GM21529 (cell line): ENCODE results near the gene EME2.

Experiments used
- ATAC-seq: cut with Tn5 transposase; IDR thresholded peaks from one replicate; pipeline ENCODE4 v1.9.1; 2021; ENCODE audit not compliant: unreplicated experiment

Gene EME2

GRCh38 chr16:1745181-1745899 is 27.3 kb upstream of the EME2 start:
- no peak for ATAC-seq

GRCh38 chr16:1745900-1746692 is 26.5 kb upstream of the EME2 start:
- ATAC-seq = no peak

DNA sequence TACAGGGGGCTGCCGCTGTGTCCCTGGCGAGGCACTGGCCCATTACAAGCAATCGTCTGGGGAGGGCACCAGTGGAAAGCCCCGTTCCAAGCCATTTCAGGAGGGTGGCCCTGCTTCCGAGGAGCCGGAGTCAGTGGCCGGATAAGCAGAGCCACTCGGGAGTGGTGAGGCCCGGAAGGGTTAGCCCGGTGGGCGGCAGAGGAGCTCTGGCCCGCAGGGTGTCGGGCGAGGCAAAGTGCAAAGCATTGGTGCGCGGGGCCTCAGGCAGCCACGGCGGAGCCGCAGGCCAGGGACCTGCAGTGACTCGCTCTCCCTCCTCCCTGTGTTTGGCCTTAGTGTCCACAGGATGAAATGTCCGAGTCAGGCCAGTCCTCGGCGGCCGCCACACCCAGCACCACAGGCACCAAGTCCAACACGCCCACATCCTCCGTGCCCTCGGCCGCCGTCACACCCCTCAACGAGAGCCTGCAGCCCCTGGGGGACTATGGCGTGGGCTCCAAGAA is 25.9 kb upstream of the EME2 start:
- no peak for ATAC-seq

DNA sequence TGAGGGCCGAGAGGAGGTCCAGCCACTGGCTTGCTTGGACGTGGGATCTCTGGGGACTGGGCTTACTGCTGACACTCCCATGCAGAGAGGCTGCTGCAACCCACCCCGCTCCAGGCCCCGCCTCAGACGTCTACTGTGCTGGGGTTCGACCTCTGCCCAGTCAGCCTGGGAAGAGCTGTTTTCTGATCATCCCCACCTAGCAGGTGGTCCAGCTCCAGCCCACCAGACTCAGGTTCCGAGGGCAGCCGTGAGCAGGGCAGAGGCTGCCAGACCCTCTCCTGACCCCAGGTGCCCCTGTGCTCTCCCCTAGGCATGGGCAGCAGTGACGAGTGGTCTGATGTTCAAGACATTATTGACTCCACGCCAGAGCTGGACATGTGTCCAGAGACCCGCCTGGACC is 24.7 kb upstream of the EME2 start:
- no peak for ATAC-seq

GRCh38 chr16:1749152-1750117 is 23.2 kb upstream of the EME2 start:
- no peak for ATAC-seq

DNA sequence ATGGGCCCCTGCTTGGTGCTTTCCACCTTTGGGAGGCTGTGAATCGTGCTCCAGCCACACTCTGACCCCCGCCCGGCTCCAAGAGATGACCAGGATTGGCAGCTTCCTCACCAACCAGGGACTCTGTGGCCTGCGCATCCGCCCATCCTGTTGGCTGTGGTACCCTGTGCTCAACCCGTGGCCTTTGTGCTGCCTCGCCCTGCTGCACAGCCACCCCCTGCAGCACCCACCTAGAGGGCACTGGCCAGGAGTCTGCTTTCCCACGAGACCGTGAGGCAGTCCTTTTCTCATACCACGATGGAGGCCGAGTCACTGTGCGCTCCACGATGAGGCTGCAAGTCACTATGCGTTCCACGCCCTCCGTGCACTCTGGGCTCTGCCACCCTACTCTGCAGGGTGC is 20.7 kb upstream of the EME2 start:
- ATAC-seq = no peak

DNA sequence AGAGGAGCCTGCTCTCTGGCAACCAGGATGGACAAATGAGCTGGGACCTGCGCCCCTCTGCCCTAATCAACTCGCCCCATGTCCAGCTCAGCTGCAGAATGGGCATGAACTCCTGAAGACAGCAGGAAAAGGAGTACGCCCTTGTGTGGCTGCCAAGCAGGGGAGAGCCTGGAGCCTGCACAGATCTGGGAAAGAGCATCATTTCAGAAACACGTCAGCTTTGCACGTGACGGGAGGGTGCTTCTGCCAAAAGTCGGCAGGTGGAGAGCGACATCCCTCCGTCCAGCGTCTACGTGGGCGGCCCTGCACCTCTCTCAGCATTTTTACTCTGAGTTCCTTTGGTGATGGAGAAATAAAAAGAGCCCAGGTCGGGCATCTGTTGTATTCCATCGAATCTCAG is 19.8 kb upstream of the EME2 start:
- ATAC-seq = no peak

GRCh38 chr16:1754204-1754603 is 18.4 kb upstream of the EME2 start:
- ATAC-seq = no peak

DNA sequence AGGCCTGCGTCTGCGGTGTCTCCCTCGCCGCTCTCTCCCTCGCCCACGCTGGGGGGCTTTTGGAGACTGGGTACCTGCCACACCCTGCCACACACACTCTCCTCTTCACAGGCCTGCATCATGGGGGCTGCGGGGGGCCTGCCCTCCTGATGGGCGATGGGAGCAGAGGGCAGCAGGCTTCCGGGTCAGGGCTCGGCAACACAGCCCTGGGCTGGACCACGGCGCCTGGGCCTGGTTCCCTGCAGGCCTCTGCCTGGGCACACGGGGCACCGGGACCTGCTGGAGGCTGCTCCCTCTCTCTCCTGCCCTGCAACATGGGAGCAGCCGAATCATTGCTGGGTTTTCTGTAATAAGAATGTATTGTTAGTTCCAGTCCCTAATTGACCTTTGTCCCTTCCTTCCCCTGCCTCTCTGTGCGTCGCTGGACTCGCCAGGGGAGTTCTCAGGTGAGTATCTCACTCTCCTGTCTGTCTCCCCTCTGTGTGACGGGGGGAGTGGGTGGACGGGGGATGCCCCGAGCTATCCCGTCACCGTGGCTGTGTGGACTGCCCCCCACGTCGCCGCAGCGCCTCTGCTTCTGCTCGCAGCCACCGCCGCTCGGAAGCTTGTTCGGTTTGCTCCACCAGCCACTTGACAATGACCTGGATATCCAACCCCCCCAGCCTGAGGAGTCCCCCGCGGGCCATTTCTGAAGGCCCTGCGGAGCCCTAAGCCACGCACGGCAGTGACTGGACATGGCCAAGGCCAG is 14.7 kb upstream of the EME2 start:
- ATAC-seq = no peak

DNA sequence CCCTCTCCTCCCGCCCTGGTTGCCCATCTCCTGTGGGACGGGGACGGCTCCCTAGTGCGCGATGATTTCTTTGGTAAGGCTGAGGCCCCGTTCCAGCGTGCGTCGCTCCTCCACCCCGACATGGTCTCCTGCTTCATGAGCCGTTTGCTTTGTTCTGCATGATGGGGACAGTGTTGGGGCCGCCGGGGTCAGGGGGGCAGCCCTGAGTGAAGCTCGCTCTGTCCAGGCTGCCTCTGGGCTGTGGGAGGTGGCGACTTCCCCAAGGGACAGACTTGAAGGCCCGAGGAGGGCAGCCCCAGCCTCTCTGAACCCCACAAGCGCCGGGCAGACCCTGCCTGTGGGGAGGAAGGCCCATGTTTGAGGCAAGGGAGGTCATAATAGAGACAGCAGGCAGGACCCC is 13.7 kb upstream of the EME2 start:
- ATAC-seq = no peak

- ATAC-seq = no peak
These were observed 13.1 kb upstream of the EME2 start for GRCh38 chr16:1759511-1759910.

DNA sequence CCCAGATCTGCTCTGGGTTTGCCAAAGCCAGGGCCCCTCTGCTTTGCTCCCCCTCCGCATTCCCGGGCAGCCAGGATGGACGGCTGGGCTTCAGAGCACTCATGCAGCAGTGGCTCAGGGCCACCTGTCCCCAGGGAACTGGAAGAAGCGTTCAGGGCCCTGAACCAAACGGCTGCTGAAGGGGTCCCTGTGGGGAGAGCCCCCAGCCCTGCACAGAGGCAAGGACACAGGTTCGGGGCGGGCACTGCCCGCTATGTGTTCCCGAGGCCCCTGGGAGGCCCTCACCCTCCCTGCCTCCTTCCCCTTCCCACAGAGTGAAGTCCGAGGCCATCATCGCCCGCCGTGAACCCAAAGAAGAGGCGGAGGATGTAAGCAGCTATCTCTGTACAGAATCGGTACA is 11.7 kb upstream of the EME2 start:
- no peak for ATAC-seq

GRCh38 chr16:1761751-1762150 is 10.9 kb upstream of the EME2 start:
- ATAC-seq = no peak

- no peak for ATAC-seq
These were observed 10.3 kb upstream of the EME2 start for GRCh38 chr16:1762196-1762878.

- ATAC-seq = no peak
These were observed 9.6 kb upstream of the EME2 start for GRCh38 chr16:1762879-1763520.

- no peak for ATAC-seq
These were observed 8.8 kb upstream of the EME2 start for GRCh38 chr16:1763521-1764511.

DNA sequence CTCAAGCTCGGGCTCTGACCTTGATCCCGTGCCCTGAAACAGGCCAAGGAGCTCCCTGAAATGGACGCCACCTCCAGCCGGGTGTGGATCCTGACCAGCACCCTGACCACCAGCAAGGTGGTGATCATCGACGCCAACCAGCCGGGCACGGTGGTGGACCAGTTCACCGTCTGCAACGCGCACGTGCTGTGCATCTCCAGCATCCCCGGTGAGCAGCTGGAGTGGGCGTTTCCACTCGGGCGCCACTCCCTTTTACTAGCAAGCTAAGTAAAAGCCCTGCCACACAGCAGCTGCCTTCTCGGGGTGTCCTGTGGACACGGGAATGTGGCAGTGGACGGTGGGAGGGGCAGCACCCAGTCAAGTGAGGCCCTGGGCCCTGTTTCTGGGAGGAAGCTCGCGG is 7.6 kb upstream of the EME2 start:
- ATAC-seq = no peak

- ATAC-seq = no peak
These were observed 6.8 kb upstream of the EME2 start for GRCh38 chr16:1765826-1766225.
